Ovary (tissue), 9 donors: ENCODE data around the gene BAHCC1. TPM values are rescaled to one million over a fixed set of nuclear protein-coding genes. Genes with fewer than 3 reads are reported as not detected.
A peak's percentile ranks its signal among the peaks of the same experiment; 100 is the strongest.

Experiments used
- DNase-seq, 5 donors: peaks; one replicate each; pipeline ENCODE4 v3.0.0-alpha.2; 2019 to 2020
- H3K27ac ChIP-seq, 2 donors: fragments of 200-600 bp; one replicate each; pipeline versions ENCODE4 v1.5.1 to v1.8.0; 2019 to 2022
- H3K27me3 ChIP-seq: fragments of 200-600 bp; one replicate; pipeline ENCODE4 v1.8.0; 2022
- H3K36me3 ChIP-seq: fragments of 200-600 bp; sonication (generic); one replicate; pipeline ENCODE4 v1.5.1; 2019
- H3K4me1 ChIP-seq: one replicate; pipeline ENCODE4 v1.8.1; 2013; ENCODE audit warnings: mild to moderate bottlenecking, moderate library complexity; ENCODE audit not compliant: insufficient read depth
- H3K4me3 ChIP-seq: fragments of 200-600 bp; sonication (generic); one replicate; pipeline ENCODE4 v1.5.1; 2017
- H3K9me3 ChIP-seq, 2 donors: fragments of 200-600 bp in 1 of 2; sonication (generic) in 1 of 2; one replicate each; pipeline versions ENCODE4 v1.5.1 to v1.8.1; 2013 to 2019; ENCODE audit warnings: mild to moderate bottlenecking in 1 of 2, moderate library complexity in 1 of 2
- EP300 ChIP-seq: sonication (generic); formaldehyde crosslinking; IDR thresholded peaks from one replicate; pipeline ENCODE4 v1.6.1; 2017; ENCODE audit warnings: antibody characterized with exemption
- POLR2A ChIP-seq: fragments of 450-650 bp; IDR thresholded peaks from one replicate; pipeline ENCODE4 v1.6.1; 2017; ENCODE audit warnings: antibody characterized with exemption, mild to moderate bottlenecking, moderate library complexity
- WGBS, 3 donors: extraction: QIAGEN DNeasy Blood & Tissue Kit in 1 of 3; methylation state at CpG; one replicate each; pipeline versions ENCODE4 v1.1.5 to v1.1.7; 2013 to 2017; 5-methylcytosine and 5-hydroxymethylcytosine counted together
- intact Hi-C, 4 donors: fragments of 100-400 bp; cut with DNase I; formaldehyde crosslinking; loops; one replicate each; pipeline versions ENCODE4 v1.11.0 to v1.15.1; 2022 to 2023
- polyA plus RNA-seq, 2 donors: library from polyadenylated mRNA; stranded (reverse); fragments of 200-250 nt in 1 of 2; fragments of 350-450 nt in 1 of 2; fragmentation: Illumina TruSeq in 1 of 2; extraction: RNeasy Lipid Tissue Mini Kit (QIAGEN cat#74804) in 1 of 2; gene quantifications; one replicate each; pipeline ENCODE4 v1.2.3, GENCODE V29; 2013 to 2014
- total RNA-seq, 7 donors: library from RNA; depleted of rRNA in 2 of 7; stranded (reverse); fragments of >200 nt in 2 of 7; fragmentation: NEBNext Ultra II Directional in 3 of 7; extraction: Animal tissue kit (Norgen Biotek cat#: 25700) in 3 of 7; gene quantifications; one replicate each; pipeline versions ENCODE4 v1.1.0 to v1.2.4, GENCODE V29; 2016 to 2023
- TF ChIP-seq, protein P1 (sequence below), 3 donors: fragments of 450-650 bp in 2 of 3; fragments of 200-600 bp in 1 of 3; IDR thresholded peaks; one replicate each; pipeline versions ENCODE4 v1.5.1 to v1.8.0; 2016 to 2022; ENCODE audit warnings: antibody characterized with exemption in 3 of 3, mild to moderate bottlenecking in 1 of 3
- donor health status: DM: no; HTN: no; CAD: no; lungs with moderate emphysema.
- donor health status: DM: no; HTN: no; CAD: no.
- donor health status: Bipolar disorder and iron deficiency.
- donor health status: DM: yes; HTN: yes; CAD: no.
- donor health status: DM: no; HTN: no; CAD: no.
- donor health status: DM: yes; HTN: yes; CAD: no.

BAHCC1 gene
- total and polyA plus RNA-seq, 9 donors, result 1.9 to 31.9 (median 18.4) TPM

DNA sequence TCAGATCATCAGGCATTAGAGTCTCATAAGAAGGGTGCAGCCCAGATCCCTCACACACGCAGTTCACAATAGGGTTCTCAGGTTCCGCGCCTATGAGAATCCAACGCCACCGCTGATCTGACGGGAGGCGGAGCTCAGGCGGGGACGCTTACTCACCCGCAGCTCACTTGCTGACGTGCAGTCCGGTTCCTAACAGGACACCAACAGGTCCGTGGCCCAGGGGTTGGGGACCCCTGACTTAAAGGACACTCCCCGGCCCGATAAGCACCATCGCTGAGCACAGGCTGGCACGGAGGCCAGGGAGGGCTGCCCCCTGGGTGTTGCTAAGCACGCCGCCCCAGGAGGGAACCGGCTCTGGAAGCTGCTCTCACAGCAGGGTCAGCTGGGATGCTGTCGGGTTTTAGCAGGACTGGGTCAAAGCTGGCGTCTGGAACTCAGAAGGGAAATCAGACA lies 30.1 kb upstream of the BAHCC1 start:
- Histone ChIP-seq H3K4me1 (peaks cover 10% of the 10 kb centered on the region), H3K4me3 (peak overlapping the region; percentile 12), H3K36me3 (no peaks in the 10 kb centered on the region), H3K9me3 (no peaks in the 10 kb centered on the region), H3K27me3 (no peaks in the 10 kb centered on the region), H3K27ac (peak overlapping the region in 1 of 2 donors; percentile 22)
- TF ChIP-seq, protein P1, sequence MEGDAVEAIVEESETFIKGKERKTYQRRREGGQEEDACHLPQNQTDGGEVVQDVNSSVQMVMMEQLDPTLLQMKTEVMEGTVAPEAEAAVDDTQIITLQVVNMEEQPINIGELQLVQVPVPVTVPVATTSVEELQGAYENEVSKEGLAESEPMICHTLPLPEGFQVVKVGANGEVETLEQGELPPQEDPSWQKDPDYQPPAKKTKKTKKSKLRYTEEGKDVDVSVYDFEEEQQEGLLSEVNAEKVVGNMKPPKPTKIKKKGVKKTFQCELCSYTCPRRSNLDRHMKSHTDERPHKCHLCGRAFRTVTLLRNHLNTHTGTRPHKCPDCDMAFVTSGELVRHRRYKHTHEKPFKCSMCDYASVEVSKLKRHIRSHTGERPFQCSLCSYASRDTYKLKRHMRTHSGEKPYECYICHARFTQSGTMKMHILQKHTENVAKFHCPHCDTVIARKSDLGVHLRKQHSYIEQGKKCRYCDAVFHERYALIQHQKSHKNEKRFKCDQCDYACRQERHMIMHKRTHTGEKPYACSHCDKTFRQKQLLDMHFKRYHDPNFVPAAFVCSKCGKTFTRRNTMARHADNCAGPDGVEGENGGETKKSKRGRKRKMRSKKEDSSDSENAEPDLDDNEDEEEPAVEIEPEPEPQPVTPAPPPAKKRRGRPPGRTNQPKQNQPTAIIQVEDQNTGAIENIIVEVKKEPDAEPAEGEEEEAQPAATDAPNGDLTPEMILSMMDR (IDR thresholded peaks at IDR 0.05), result no peak
- peak in 4 of 5 donors; percentile 65 to 75 (median 72) for DNase-seq
- WGBS, 3 donors, result 9 to 22% (median 11%) methylated on average over 18 to 22 of the region's 22 CpGs
- intact Hi-C loops, result no loop called here

DNA sequence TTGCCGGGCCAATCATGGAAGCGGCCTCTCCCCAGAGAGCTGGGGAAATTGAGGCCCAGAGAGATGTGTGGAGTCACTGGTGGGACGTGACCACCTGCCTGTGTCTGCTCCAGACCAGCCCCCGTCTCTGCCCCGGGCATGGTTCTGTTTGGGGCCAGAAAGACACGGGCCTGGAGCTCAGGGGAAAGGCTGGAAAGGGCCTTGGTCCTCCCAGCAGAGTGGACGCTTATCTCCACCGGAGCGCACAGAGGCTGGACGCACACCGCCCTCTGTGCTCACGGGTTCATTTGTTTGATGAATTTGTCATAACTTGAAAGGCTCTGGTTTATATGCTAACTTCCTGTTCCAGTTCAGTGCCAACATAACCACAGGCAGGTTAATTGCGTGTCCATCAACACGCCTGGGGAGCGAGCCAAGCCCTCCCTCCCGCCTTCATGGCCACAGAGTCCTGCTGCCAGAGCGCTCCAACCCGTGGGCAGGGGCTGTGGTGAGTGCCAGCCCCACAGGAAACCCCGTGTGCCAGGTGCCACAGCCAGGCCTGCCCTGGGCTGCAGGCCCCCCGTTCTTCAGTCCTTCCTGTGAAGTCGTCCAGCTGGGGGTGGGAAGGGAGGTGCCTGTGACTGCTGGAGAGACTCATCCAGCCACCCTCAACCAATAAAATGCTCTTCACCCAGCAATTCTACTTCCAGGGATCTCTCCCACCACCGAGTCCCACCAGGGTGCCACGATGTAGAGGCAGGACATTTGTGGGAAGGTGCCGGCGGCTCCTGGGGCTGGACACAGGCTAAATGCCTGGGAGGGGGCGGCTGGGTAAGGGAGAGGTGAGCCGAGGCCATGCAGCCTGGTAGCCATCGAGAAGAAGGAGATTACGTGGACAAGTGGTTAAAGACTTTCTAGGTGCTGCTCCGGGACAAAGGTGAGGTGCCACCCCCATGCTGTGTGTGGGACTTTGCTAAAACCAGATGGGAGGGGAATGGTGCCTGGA lies 29.4 kb upstream of the BAHCC1 start:
- Histone ChIP-seq H3K4me3 (peak overlapping the region; percentile 12), H3K36me3 (no peaks in the 10 kb centered on the region), H3K27me3 (no peaks in the 10 kb centered on the region), H3K27ac (peak overlapping the region in 1 of 2 donors; percentile 22), H3K4me1 (peaks cover 10% of the 10 kb centered on the region), H3K9me3 (no peaks in the 10 kb centered on the region)
- TF ChIP-seq POLR2A, result no peak
- no peak for TF ChIP-seq EP300
- TF ChIP-seq, protein P1 (IDR thresholded peaks at IDR 0.05), result no peak
- intact Hi-C loops, result no loop called here
- 23 to 30% (median 30%) methylated on average over 30 of the region's 30 CpGs for WGBS, 3 donors
- peak in 4 of 5 donors; percentile 55 to 74 (median 67) for DNase-seq

DNA sequence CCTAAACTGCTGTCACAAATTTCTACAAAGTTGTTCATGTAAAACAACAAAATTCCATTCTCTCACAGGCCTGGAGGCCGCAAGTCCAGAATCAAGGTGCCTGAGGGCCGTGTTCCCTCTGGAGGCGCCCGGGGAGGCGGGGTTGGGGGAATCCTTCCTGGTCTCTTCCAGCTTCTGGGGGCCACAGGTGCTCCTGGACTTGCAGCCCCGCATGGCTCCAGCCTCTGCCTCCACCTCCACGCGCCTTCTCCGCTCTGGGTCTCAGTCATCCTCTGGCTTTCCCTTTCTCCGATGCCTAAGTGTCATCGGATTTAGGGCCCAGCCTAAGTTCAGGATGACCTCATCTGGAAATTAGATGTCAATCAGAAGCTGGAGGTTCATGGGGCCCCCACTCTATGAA lies 28.6 kb upstream of the BAHCC1 start:
- no peak overlapping the region for H3K27ac ChIP-seq
- H3K4me3 ChIP-seq, result no peak overlapping the region
- WGBS, 3 donors, result 94 to 96% (median 95%) methylated on average over 11 of the region's 11 CpGs
- peaks cover 10% of the 10 kb centered on the region for H3K4me1 ChIP-seq
- no peaks in the 10 kb centered on the region for H3K27me3 ChIP-seq
- no peaks in the 10 kb centered on the region for H3K9me3 ChIP-seq
- no peak for TF ChIP-seq EP300
- no peaks in the 10 kb centered on the region for H3K36me3 ChIP-seq
- no peak for DNase-seq
- intact Hi-C loops, result no loop called here

DNA sequence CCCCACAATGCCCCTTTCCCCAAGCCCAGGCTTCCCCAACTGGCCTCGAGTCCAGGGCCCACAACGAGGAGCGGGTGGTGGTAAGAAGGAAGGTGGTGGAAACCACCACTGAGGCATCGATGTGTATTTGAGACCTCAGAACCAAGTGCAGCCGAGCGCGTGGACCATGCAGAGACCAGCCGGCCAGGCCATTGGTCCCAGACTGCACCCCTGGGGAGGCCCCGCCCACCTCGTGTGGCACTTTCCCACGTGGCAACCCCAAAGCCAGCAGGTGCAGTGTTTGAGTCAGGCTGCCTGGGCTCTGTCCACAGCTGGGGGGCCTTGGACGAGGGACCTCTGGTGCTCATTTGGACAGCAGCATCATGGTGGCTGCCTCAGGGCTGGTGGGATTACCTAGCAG lies 28.1 kb upstream of the BAHCC1 start:
- H3K36me3 ChIP-seq, result no peaks in the 10 kb centered on the region
- DNase-seq, result no peak
- no peaks in the 10 kb centered on the region for H3K27me3 ChIP-seq
- H3K4me1 ChIP-seq, result peaks cover 10% of the 10 kb centered on the region
- intact Hi-C loops, result no loop called here
- TF ChIP-seq EP300 (no peak), POLR2A (no peak)
- WGBS, 3 donors, result 84 to 88% (median 86%) methylated on average over 12 of the region's 12 CpGs
- no peak overlapping the region for H3K4me3 ChIP-seq
- H3K9me3 ChIP-seq, result no peaks in the 10 kb centered on the region
- no peak overlapping the region for H3K27ac ChIP-seq

DNA sequence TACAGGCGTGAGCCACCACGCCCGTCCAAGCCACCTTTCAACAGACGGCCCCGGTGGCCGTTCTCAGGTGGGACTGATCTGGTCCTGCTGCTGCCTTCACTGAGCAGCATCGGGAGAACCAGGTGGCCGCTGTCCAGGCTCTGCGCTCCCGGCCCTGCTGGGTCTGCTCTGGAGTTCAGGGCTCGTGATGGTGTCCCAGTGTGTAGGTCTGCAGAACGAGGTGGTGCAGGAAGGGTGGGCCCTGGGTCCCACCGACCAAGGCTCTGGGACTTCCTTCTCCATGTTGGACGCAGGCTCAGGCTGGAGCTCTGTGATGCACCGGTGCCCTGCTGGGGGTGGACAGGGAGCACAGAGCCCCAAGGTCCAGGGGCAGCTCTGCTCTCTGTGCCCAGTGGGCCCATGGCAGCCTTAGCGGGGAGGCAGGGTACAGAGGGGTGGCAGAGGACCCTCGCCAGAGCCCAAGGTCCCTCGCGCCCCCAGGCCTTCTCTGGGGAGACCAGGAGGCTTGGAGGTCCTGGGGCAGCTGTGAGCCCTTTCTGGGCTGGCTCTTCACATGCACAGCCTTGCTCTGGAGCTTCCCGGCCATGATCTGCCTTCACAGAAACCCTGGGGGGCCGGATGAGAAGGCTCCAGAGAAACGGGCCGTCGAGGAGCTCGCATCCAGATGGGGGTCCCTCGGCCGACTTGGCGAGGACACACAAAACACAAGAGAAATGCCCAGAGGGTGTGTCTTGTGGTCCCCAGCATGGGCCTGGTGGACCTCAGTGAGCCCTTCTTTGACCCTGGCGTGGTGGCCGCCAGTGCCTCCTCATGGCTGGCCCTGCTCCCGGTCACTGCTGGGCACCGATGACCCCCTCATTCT lies 26.9 kb upstream of the BAHCC1 start:
- intact Hi-C loops, result no loop called here
- Histone ChIP-seq H3K27ac (no peak overlapping the region), H3K9me3 (no peaks in the 10 kb centered on the region), H3K4me3 (no peak overlapping the region), H3K4me1 (peaks cover 10% of the 10 kb centered on the region), H3K36me3 (no peaks in the 10 kb centered on the region), H3K27me3 (no peaks in the 10 kb centered on the region)
- 87 to 91% (median 89%) methylated on average over 28 to 32 of the region's 32 CpGs for WGBS, 3 donors
- TF ChIP-seq EP300, result no peak
- no peak for TF ChIP-seq POLR2A
- TF ChIP-seq, protein P1 (IDR thresholded peaks at IDR 0.05), result no peak
- DNase-seq, result no peak
